Epithelial cell of proximal tubule (primary cell): ENCODE results near the gene CNGA1. TPM values are rescaled to one million over a fixed set of nuclear protein-coding genes. Genes with fewer than 3 reads are reported as not detected.
"Not testable (repeated sequence)": the region's sequence is repeated elsewhere in the genome, so short reads cannot be mapped to it uniquely, and the experiment has no call there.

Source experiments
- DNase-seq: peaks from one replicate; pipeline ENCODE4 v3.0.0-alpha.2; 2011; ENCODE audit warnings: low read depth
- H3K4me3 ChIP-seq: 2 replicates; pipeline ENCODE4 v1.5.1; 2011; ENCODE audit warnings: low read depth, mild to moderate bottlenecking, low read length
- CTCF ChIP-seq: conservative IDR thresholded peaks from 2 replicates; pipeline ENCODE4 v1.5.1; 2012; ENCODE audit warnings: low read depth, mild to moderate bottlenecking, low read length
- total RNA-seq: library from RNA; depleted of rRNA; stranded (reverse); fragments of >200 nt; gene quantifications from 2 replicates; pipeline ENCODE4 v1.2.3, GENCODE V29; 2015

The CNGA1 gene
- total RNA-seq, 1 donor from 2014 or later = 2.8 TPM

DNA sequence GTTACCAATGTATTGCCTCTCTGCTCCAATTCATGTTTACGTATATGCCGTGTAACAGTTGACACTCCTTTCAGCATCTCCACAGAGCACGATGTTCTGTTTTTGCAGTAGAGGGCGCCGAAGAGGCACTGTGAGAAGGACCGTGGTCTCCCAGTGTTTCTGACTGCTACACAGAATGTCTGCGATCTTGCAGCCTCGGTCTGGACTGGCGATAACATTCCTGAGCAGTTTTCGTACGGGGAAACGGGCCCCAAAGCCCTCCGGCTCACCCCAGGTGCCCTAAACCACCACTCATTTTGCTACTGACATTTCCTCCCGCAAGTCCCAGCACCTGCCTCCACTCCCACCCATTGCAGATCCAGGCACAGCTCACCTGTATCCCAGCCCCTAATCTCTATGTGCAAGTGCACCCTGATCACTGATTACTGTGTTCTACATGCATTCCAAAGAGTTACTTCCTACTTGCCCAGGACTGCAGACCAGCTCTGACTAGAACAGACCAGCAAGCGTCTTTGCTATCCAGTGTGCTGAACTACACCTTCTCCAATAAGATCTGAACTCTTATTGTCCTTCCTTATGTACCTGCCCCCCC is 89.7 kb downstream of the CNGA1 start:
- peak overlapping the region; percentile 44 for H3K4me3 ChIP-seq
- DNase-seq = peak; percentile 6
- TF ChIP-seq CTCF = peak; percentile 81

GRCh38 chr4:47923261-47923608 is 93.2 kb downstream of the CNGA1 start:
- H3K4me3 ChIP-seq, DNase-seq: not testable (repeated sequence)

DNA sequence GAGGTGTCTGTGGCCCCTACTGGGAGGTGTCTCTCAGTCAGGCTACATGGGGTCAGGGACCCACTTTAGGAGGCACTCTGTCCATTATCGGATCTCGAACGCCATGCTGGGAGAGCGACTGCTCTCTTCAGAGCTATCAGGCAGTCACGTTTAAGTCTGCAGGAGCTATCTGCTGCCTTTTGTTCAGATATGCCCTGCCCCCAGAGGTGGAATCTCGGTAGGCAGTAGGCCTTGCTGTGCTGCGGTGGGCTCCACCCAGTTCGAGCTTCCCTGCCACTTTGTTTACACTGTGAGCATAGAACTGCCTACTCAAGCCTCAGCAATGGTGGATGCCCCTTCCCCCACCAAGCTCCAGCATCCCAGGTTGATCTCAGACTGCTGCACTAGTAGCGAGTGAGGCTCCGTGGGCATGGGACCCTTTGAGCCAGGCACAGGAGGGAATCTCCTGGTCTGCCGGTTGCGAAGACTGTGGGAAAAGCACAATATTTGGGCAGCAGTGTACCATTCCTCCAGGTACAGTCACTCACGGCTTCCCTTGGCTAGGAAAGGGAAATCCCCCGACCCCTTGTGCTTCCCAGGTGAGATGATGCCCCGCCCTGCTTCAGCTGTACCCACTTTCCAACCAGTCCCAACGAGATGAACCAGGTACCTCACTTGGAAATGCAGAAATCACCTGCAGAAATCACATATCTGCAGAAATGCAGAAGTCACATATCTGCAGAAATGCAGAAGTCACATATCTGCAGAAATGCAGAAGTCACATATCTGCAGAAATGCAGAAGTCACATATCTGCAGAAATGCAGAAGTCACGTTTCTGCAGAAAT is 93.8 kb downstream of the CNGA1 start:
- DNase-seq, H3K4me3 ChIP-seq: not testable (repeated sequence)

DNA sequence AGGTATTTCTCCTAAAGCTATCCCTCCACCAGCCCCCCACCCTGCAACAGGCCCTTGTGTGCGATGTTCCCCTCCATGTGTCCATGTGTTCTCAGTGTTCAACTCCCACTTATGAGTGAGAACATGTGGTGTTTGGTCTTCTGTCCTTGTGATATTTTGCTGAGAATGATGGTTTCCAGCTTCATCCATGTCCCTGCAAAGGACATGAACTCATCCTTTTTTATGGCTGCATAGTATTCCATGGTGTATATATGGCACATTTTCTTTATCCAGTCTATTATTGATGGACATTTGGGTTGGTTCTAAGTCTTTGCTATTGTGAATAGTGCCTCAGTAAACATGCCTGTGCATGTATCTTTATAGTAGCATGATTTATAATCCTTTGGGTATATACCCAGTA is 99.3 kb downstream of the CNGA1 start:
- not testable (repeated sequence) for H3K4me3 ChIP-seq

GRCh38 chr4:47915378-47915777 is 101.1 kb downstream of the CNGA1 start:
- no peak for DNase-seq
- no peak for TF ChIP-seq CTCF
- H3K4me3 ChIP-seq = peak overlapping the region; percentile 99

More for the DNA sequence above, 99.3 kb downstream of the CNGA1 start:
- DNase-seq = not testable (repeated sequence)

DNA sequence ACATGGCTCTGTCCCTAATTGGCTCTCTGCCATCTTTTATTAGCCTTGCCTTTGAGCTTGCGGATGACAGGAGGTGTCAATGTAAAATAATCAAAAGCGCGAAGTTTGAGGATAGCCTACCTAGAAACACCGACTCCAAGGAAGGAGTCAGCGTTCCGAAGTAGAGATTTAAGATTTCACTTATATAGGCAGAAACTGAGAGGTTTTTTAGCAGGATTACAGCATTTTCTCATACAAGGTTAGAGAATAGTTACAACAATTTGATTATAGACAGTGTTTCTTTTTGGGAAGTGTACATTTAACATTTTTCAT is 101.6 kb downstream of the CNGA1 start:
- peak overlapping the region; percentile 99 for H3K4me3 ChIP-seq
- no peak for TF ChIP-seq CTCF
- no peak for DNase-seq

GRCh38 chr4:47914220-47914925 is 102.1 kb downstream of the CNGA1 start, which contains the start of gene NFXL1:
NFXL1 (minus strand) TSS chr4:47914583; CDS start chr4:47914203, 380 bp downstream.
- H3K4me3 ChIP-seq = peak within 1 kb of the TSS; percentile 99
- DNase-seq = peak; percentile 50
- no peak for TF ChIP-seq CTCF

GRCh38 chr4:47913861-47914219 is 102.6 kb downstream of the CNGA1 start:
- DNase-seq = no peak
- peak overlapping the region; percentile 99 for H3K4me3 ChIP-seq
- TF ChIP-seq CTCF = no peak
